ENCODE measurements around the gene TSHZ1. TPM values are rescaled to one million over a fixed set of nuclear protein-coding genes. Genes with fewer than 3 reads are reported as not detected.

The TSHZ1 gene
- polyA plus RNA-seq, 1 of the 3 experiments (the other 2 are of a cell fraction), result 2.6 TPM

DNA sequence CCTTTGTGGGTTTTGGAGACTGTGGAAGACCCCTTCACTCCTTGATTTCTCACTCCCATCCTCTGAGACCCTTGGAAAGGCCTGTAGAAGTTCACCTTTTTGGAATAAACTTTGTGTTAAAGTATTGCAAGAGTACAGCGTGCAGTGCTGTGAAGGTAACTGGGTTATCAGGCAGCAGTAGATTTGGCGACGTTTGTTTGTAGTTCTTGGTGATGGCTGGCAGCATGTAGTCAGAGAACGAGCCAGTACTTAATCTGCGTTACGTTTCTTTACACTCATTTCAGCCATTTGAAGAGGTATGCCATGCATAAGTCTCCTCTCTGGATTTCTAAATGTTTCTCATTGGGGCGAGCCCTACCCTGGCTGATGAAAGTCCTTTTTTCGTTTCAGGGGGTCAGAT lies 64.6 kb downstream of the TSHZ1 start:
- H3K9me2 ChIP-seq, result no peaks in the 10 kb centered on the region
- no peaks in the 10 kb centered on the region for H3K9me3 ChIP-seq
- H3K4me3 ChIP-seq (ENCODE audit: low read depth in 2 of 2, low read length in 1 of 2), result no peak overlapping the region
- 93% methylated on average over 8 of the region's 8 CpGs for WGBS (ENCODE audit: low lambda C conversion rate)
- no peaks in the 10 kb centered on the region for H3K36me3 ChIP-seq (replicated peaks in 1 of 2; ENCODE audit: control insufficient read depth in 1 of 2, insufficient read depth in 2 of 2, low read length in 1 of 2)
- no peak overlapping the region for H3K27ac ChIP-seq (ENCODE audit: low read depth in 2 of 2, low read length in 1 of 2)
- H3K27me3 ChIP-seq (ENCODE audit: insufficient read depth), result no peaks in the 10 kb centered on the region
- ChIA-PET POLR2A (no interaction called here), CTCF (interaction anchor here (1.2 kb wide), 1 partner anchor 9 kb away, joined by 3 read pairs; no protein-coding TSS in a partner anchor)
- no peaks in the 10 kb centered on the region; the same call in 1 of the 2 replicates for H4K20me1 ChIP-seq (ENCODE audit: insufficient read depth)
- no peak for DNase-seq
- H3K79me2 ChIP-seq (ENCODE audit: insufficient read depth), result no peaks in the 10 kb centered on the region
- peaks cover 0 to 2% of the 10 kb centered on the region in 2 experiments; a peak in 1 of 4 replicates for H3K4me1 ChIP-seq (ENCODE audit: control insufficient read depth in 1 of 2, insufficient read depth in 2 of 2, low read depth in 1 of 2, low read length in 1 of 2)
- TF ChIP-seq CHD2 (IDR thresholded peaks at IDR 0.05; ENCODE audit: low read length, partially characterized antibody) (no peak), RFX5 (IDR thresholded peaks at IDR 0.05; ENCODE audit: low read length) (no peak), GABPA (IDR thresholded peaks at IDR 0.05; ENCODE audit: low read depth) (no peak), SIN3A (IDR thresholded peaks at IDR 0.05; ENCODE audit: borderline replicate concordance, low read depth, low read length) (no peak), RXRA (IDR thresholded peaks at IDR 0.05; ENCODE audit: borderline replicate concordance, low read depth) (no peak), RCOR1 (IDR thresholded peaks at IDR 0.05; ENCODE audit: low read length) (no peak), GATA2 (CRISPR knock-in tag; IDR thresholded peaks at IDR 0.05) (no peak), MEF2A (IDR thresholded peaks at IDR 0.05; ENCODE audit: borderline replicate concordance, low read depth) (no peak), EZH2phosphoT487 (IDR thresholded peaks at IDR 0.05; ENCODE audit: borderline replicate concordance, low read depth) (no peak)
- TF ChIP-seq, protein P1, sequence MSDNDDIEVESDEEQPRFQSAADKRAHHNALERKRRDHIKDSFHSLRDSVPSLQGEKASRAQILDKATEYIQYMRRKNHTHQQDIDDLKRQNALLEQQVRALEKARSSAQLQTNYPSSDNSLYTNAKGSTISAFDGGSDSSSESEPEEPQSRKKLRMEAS (IDR thresholded peaks at IDR 0.05; ENCODE audit: low read depth), result no peak
- no peaks in the 10 kb centered on the region for H3F3A ChIP-seq (replicated peaks; ENCODE audit: insufficient read depth)
- H2AFZ ChIP-seq (ENCODE audit: low read depth), result no peak overlapping the region
- no peak overlapping the region for H3K9ac ChIP-seq
- H3K4me2 ChIP-seq, result no peak overlapping the region

DNA sequence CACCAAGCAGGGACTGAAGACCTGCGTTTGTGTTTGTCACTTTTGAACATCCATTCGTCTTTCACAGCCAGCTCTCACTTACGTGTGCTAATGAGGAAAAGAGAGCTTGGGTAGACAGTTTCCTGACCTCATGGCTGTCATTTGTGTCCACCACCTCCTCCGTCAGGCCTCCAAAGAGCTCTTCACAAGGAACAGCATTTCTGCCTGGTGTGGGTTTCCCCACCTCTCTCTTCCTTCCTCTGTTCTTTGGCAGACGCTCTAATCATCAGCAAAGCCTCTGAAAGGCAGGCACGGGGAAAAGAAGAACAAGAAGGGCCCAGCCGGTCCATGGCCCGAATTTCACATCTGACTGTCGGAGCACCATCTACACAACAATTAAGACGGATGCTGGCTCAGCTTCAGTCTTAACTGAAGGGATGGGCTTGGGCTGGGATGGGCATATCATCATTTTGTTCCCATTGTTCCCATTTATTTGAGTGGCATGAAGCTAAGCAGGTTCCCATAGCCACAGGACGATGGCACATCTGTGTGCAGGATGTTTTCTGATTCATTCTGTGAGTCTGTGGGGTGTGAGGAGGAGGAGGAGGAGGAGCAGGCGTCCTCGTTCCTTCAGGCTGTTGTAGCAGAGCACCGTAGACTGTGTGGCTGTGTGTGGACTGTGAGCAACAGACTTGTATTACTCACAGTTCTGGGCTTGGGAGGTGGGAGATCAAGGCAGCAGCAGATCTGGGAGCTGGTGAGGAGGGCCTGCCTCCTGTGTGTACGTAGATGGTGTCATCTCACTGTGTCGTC lies 66.4 kb downstream of the TSHZ1 start:
- POLR2A ChIA-PET, result no interaction called here
- no peak overlapping the region for H2AFZ ChIP-seq (ENCODE audit: low read depth)
- H3K27ac ChIP-seq (ENCODE audit: low read depth in 2 of 2, low read length in 1 of 2), result no peak overlapping the region

More for the DNA sequence above, 66.4 kb downstream of the TSHZ1 start:
- no peak for DNase-seq
- TF ChIP-seq, protein P2, sequence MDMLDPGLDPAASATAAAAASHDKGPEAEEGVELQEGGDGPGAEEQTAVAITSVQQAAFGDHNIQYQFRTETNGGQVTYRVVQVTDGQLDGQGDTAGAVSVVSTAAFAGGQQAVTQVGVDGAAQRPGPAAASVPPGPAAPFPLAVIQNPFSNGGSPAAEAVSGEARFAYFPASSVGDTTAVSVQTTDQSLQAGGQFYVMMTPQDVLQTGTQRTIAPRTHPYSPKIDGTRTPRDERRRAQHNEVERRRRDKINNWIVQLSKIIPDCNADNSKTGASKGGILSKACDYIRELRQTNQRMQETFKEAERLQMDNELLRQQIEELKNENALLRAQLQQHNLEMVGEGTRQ (IDR thresholded peaks at IDR 0.05; ENCODE audit: borderline replicate concordance, low read depth, low read length), result no peak
- no peak for TF ChIP-seq GATA2 (CRISPR knock-in tag; IDR thresholded peaks at IDR 0.05)
- TF ChIP-seq, protein P3, sequence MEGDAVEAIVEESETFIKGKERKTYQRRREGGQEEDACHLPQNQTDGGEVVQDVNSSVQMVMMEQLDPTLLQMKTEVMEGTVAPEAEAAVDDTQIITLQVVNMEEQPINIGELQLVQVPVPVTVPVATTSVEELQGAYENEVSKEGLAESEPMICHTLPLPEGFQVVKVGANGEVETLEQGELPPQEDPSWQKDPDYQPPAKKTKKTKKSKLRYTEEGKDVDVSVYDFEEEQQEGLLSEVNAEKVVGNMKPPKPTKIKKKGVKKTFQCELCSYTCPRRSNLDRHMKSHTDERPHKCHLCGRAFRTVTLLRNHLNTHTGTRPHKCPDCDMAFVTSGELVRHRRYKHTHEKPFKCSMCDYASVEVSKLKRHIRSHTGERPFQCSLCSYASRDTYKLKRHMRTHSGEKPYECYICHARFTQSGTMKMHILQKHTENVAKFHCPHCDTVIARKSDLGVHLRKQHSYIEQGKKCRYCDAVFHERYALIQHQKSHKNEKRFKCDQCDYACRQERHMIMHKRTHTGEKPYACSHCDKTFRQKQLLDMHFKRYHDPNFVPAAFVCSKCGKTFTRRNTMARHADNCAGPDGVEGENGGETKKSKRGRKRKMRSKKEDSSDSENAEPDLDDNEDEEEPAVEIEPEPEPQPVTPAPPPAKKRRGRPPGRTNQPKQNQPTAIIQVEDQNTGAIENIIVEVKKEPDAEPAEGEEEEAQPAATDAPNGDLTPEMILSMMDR (IDR thresholded peaks at IDR 0.05), result no peak
- TF ChIP-seq SMC3 (IDR thresholded peaks at IDR 0.05; ENCODE audit: low read depth, low read length), result no peak
- Histone ChIP-seq H3K9ac (no peak overlapping the region), H3F3A (replicated peaks; ENCODE audit: insufficient read depth) (no peaks in the 10 kb centered on the region), H3K4me2 (no peak overlapping the region), H3K36me3 (replicated peaks in 1 of 2; ENCODE audit: control insufficient read depth in 1 of 2, insufficient read depth in 2 of 2, low read length in 1 of 2) (no peaks in the 10 kb centered on the region), H3K27me3 (ENCODE audit: insufficient read depth) (no peaks in the 10 kb centered on the region), H3K9me2 (no peaks in the 10 kb centered on the region), H4K20me1 (ENCODE audit: insufficient read depth) (no peaks in the 10 kb centered on the region; the same call in 1 of the 2 replicates), H3K9me3 (no peaks in the 10 kb centered on the region), H3K79me2 (ENCODE audit: insufficient read depth) (no peaks in the 10 kb centered on the region), H3K4me3 (ENCODE audit: low read depth in 2 of 2, low read length in 1 of 2) (no peak overlapping the region), H3K4me1 (ENCODE audit: control insufficient read depth in 1 of 2, insufficient read depth in 2 of 2, low read depth in 1 of 2, low read length in 1 of 2) (peaks cover 0 to 2% of the 10 kb centered on the region in 2 experiments; a peak in 1 of 4 replicates)
- 91% methylated on average over 16 of the region's 16 CpGs for WGBS (ENCODE audit: low lambda C conversion rate)
- CTCF ChIA-PET, result interaction anchor here (0.8 kb wide), 1 partner anchor 32 kb away, joined by 3 read pairs; no protein-coding TSS in a partner anchor

Measured in SK-N-SH (cell line).